ENCODE data around the gene RASSF9.

DNA sequence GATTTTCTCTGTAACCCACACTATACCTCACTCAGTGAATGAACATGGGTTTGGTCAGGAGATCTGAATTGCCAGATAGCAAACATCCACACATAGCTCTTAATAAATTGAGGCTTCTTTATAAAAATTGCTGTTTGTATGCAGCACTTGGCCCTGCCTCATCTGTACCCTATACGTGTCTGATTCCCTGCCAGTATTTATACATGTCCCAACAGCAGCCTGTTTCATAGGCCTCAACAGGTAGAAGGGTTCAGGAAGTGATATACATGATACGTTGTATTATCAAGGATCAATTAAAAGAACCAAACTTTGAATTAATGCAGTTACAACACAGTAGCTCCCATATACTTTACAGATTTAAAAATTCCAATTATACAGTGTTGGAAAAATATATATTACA lies 32.3 kb downstream of the RASSF9 start:
- TF ChIP-seq, protein P1, sequence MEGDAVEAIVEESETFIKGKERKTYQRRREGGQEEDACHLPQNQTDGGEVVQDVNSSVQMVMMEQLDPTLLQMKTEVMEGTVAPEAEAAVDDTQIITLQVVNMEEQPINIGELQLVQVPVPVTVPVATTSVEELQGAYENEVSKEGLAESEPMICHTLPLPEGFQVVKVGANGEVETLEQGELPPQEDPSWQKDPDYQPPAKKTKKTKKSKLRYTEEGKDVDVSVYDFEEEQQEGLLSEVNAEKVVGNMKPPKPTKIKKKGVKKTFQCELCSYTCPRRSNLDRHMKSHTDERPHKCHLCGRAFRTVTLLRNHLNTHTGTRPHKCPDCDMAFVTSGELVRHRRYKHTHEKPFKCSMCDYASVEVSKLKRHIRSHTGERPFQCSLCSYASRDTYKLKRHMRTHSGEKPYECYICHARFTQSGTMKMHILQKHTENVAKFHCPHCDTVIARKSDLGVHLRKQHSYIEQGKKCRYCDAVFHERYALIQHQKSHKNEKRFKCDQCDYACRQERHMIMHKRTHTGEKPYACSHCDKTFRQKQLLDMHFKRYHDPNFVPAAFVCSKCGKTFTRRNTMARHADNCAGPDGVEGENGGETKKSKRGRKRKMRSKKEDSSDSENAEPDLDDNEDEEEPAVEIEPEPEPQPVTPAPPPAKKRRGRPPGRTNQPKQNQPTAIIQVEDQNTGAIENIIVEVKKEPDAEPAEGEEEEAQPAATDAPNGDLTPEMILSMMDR (IDR thresholded peaks at IDR 0.05), result no peak
- no peak for TF ChIP-seq EP300 (IDR thresholded peaks at IDR 0.05)
